ENCODE data around the gene LRMDA. TPM values are rescaled to one million over a fixed set of nuclear protein-coding genes. Genes with fewer than 3 reads are reported as not detected.
"Not testable (repeated sequence)": the region's sequence is repeated elsewhere in the genome, so short reads cannot be mapped to it uniquely, and the experiment has no call there.

LRMDA gene
- total and polyA plus RNA-seq, 12 donors = 30.7 to 132 (median 78.1) TPM

DNA sequence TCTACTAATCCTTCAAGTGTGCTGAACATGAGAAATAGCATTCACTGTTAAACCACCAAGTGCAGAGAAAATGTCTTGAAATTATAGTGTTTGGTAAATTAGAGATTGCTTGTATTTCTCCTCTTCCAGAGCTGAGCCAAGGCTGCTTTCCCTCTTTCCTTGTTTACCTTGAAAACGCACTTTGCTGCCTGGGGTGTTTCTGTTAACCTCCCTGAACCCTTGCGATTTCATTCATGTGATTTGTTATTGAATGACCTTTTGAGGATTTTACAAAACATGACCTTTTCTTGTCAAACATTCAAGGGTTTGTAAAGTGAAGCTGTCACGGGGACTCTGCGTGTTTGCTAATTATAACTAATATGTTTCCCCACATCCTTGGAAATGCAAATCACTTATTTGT, 169.4 kb downstream of the LRMDA start:
- Histone ChIP-seq H3K9me3 (replicated peaks in 1 of 3) (no peaks in the 10 kb centered on the region), H3K4me1 (replicated peaks in 1 of 2) (no peaks in the 10 kb centered on the region), H3K36me3 (replicated peaks in 1 of 2) (no peaks in the 10 kb centered on the region), H3K4me3 (no peak overlapping the region), H3K27me3 (no peaks in the 10 kb centered on the region), H3K27ac (no peak overlapping the region)
- DNase-seq = no peak
- intact Hi-C loops (cut with DNase I) = no loop called here
- WGBS, 4 donors = 38 to 46% (median 45%) methylated on average over 4 of the region's 4 CpGs
- TF ChIP-seq POLR2A (IDR thresholded peaks at IDR 0.05) = no peak
- no peak for TF ChIP-seq CTCF (IDR thresholded peaks at IDR 0.05)

DNA sequence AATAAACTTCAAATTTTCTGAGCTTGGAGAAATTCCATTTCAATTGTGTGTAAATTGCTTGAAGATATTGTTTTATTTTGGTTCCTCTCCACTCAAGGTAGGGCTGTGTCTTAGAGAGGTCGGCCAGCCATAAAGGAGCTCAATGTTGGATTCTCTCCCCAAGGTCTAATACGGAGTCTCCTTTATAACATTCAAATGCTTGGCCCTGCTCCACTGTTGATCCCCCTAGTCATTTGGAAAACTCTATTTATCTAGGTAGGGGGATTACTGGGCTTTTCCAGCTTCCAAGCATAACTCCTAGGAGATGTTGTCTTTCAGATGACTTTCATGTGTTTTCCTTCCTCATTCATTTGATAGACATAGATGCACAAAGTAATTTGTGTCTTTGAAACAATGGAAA, 170.9 kb downstream of the LRMDA start:
- no peak overlapping the region for H3K4me3 ChIP-seq
- intact Hi-C loops (cut with DNase I) = no loop called here
- H3K27me3 ChIP-seq = no peaks in the 10 kb centered on the region
- TF ChIP-seq CTCF (IDR thresholded peaks at IDR 0.05) = no peak
- no peak overlapping the region for H3K27ac ChIP-seq
- no peaks in the 10 kb centered on the region for H3K9me3 ChIP-seq (replicated peaks in 1 of 3)
- 74 to 96% (median 87%) methylated on average over 2 of the region's 2 CpGs for whole genome bisulfite sequencing, 4 donors
- no peaks in the 10 kb centered on the region for H3K4me1 ChIP-seq (replicated peaks in 1 of 2)
- no peaks in the 10 kb centered on the region for H3K36me3 ChIP-seq (replicated peaks in 1 of 2)
- no peak for DNase-seq

DNA sequence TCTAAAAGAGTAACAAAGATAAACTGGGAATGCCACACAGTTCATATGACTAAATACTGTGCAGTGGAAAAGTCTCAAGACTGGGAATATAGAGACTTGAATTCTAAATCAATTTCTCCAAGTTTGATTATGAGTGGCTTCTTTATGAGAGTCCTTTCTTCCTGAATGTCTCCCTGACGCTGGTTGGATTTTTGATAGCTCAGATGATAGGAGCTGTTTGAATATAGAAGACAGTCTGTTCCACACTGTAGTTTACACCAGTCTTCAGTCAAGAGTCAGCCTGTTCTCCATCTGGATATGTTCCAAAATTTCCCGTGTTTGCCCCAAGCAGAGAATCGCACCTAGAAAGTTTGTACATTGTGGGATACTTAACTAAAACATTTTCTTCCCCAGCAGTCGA, 173.7 kb downstream of the LRMDA start:
- no peaks in the 10 kb centered on the region for H3K27me3 ChIP-seq
- no peaks in the 10 kb centered on the region for H3K36me3 ChIP-seq (replicated peaks in 1 of 2)
- DNase-seq = no peak
- no peaks in the 10 kb centered on the region for H3K9me3 ChIP-seq (replicated peaks in 1 of 3)
- intact Hi-C loops (cut with DNase I) = no loop called here
- TF ChIP-seq CTCF (IDR thresholded peaks at IDR 0.05) (no peak), POLR2A (IDR thresholded peaks at IDR 0.05) (no peak)
- H3K4me1 ChIP-seq (replicated peaks in 1 of 2) = no peaks in the 10 kb centered on the region
- H3K4me3 ChIP-seq = no peak overlapping the region
- 91 to 92% (median 91%) methylated on average over 4 of the region's 4 CpGs for WGBS, 4 donors
- no peak overlapping the region for H3K27ac ChIP-seq

DNA sequence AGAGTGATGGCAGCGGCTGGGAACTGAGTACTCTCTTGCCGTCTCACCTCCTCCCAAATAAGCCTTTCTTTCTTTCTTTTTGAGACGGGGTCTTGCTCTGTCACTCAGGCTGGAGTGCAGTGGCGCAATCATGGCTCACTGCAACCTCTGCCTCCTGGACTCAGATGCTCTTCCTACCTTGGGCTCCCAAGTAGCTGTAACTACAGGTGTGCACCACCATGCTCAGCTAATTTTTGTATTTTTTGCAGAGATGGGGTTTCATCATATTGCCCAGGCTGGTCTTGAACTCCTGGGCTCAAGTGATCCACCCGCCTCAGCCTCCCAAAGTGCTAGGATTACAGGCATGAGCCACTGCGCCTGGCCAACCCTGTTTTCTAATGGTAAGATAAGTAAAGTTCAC, 174.4 kb downstream of the LRMDA start:
- WGBS, 4 donors = 93 to 97% (median 96%) methylated on average over 6 of the region's 6 CpGs
- H3K27ac ChIP-seq; DNase-seq; H3K27me3 ChIP-seq; H3K36me3 ChIP-seq (replicated peaks in 1 of 2); H3K9me3 ChIP-seq (replicated peaks in 1 of 3); H3K4me3 ChIP-seq; H3K4me1 ChIP-seq (replicated peaks in 1 of 2); intact Hi-C loops (cut with DNase I): not testable (repeated sequence)

DNA sequence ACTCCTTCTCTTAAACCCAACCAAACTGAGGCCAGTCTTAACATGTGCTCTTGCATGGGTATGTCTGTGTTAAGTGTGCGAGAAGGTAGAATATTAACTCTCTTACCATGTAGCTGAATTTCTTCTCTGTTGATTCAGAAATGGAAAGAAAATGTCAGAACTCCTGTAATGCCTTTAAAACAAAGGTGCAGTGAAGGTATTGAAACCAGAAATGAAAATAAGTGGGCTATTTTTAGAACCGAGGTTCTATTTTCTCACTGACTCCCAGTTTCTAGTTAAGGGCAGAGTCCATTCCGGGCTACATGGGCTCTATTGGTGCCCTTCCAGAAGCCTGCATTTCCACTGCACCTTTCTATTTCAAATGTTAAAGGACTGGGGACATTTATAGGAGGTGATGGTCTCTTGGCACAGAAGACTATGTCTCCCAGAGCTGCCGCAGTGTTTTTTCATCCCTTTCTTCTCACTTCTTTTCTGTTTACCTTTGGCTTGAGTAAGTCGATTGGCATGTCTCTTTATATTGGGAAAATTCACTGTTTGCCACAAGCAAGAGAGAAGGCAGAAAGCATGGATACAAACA, 174.9 kb downstream of the LRMDA start:
- no peak for TF ChIP-seq POLR2A (IDR thresholded peaks at IDR 0.05)
- TF ChIP-seq CTCF (IDR thresholded peaks at IDR 0.05) = no peak
- Histone ChIP-seq H3K27me3 (no peaks in the 10 kb centered on the region), H3K4me1 (replicated peaks in 1 of 2) (no peaks in the 10 kb centered on the region), H3K27ac (no peak overlapping the region), H3K9me3 (replicated peaks in 1 of 3) (no peaks in the 10 kb centered on the region), H3K4me3 (no peak overlapping the region), H3K36me3 (replicated peaks in 1 of 2) (no peaks in the 10 kb centered on the region)
- no peak for DNase-seq
- WGBS, 4 donors = 91 to 92% (median 92%) methylated on average over 5 of the region's 5 CpGs
- intact Hi-C loops (cut with DNase I) = no loop called here

Measured in adrenal gland (tissue), 12 donors.